GM18511 (cell line): ENCODE results near the gene NCOA3.
"Not testable (repeated sequence)": the region's sequence is repeated elsewhere in the genome, so short reads cannot be mapped to it uniquely, and the experiment has no call there.

ENCODE experiments used
- ATAC-seq: cut with Tn5 transposase; IDR thresholded peaks from one replicate; pipeline ENCODE4 v1.9.1; 2021; ENCODE audit warnings: mild to moderate bottlenecking, moderate library complexity; ENCODE audit not compliant: unreplicated experiment

Gene NCOA3

DNA sequence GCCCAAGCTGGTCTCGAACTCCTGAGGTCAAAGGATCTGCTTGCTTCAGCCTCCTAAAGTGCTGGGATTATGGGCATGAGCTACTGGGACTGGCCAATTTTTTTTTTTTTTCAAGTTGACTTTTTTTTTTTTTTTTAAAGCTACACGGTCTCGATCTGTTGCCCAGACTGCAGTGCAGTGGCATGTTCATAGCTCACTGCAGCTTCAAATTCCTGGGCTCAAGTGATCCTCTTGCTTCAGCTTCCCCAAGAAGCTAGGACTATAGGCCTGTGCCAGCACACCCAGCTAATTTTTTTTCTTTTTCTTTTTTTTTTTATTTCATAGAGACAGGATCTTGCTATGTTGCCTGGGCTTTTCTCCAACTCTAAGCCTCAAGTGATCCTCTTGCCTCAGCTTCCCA, 59.5 kb downstream of the NCOA3 start:
- no peak for ATAC-seq

DNA sequence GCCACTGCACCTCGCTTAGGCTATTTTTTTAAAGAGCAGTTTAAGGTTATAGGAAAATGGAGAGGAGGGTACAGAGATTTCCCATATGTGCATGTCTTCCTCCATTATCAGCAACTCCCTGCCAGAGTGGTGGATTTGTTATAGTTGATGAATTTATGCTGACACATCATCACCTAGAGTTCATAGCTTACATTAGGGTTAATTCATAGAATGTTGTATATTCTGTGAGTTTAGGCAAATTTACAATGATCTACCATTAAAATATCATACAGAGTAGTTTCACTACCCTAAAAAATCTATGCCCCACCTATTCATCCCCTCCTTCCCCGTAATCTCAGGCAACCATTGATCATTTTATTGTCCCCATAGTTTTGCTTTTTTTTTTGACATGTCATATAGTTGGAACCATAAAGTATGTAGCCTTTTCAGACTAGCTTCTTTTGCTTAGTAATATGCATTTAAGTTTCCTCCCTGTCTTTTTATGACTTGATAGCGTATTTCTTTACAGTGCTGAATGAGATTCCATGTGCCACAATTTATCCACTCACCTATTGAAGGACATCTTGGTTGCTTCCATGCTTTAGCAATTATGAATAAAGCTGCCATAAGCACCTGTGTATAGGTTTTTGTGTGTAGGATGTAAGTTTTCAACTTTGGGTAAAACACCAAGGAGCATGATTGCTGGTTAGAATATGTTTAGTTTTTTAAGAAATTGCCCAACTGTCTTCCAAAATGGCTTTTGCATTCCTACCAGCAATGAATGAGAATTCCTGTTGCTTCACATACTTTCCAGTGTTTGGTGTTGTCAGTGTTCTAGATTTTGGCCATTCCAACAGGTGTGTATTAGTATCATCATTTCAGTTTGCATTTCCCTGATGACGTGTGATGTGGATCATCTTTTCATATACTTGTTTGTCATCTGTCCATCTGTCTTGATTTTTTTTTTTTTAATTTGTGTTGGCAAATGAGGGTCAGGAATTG, 60.2 kb downstream of the NCOA3 start:
- no peak for ATAC-seq

DNA sequence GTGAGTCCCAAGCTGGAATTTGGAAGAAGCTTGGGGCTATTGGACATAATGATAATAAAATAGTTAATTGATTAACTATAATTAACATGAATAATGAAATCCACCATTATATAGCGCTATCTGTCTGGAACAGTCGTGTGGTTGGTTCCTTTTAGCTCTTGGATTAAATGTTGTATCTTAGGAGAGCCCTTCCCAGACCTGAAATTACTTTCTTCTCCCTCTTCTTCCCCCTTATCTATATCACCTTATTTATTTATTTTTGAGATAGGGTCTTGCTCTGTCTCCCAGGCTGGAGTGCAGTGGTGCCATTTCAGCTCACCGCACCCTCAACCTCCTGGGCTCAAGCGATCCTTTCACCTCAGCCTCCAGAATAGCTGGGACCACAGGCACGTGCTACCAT, 64.6 kb downstream of the NCOA3 start:
- no peak for ATAC-seq

DNA sequence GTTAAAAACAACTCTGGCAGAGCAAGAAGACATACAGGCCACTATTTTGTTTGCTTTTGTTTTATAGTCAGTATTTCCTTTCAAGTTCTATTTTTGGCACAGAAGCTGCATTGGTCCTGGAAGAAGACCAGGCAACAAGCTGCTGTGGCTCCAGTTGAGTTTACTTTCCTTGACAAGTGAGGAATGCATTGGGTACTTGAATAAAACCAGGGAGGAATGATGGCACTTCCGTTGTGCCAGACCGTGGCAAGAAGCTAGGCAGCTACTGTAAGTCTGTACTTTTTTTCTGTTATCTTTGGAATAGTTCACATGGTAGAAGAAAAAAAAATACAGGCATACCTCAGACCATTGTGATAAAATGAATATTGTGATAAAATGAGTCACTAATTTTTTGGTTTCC, 66.3 kb downstream of the NCOA3 start:
- ATAC-seq: no peak

DNA sequence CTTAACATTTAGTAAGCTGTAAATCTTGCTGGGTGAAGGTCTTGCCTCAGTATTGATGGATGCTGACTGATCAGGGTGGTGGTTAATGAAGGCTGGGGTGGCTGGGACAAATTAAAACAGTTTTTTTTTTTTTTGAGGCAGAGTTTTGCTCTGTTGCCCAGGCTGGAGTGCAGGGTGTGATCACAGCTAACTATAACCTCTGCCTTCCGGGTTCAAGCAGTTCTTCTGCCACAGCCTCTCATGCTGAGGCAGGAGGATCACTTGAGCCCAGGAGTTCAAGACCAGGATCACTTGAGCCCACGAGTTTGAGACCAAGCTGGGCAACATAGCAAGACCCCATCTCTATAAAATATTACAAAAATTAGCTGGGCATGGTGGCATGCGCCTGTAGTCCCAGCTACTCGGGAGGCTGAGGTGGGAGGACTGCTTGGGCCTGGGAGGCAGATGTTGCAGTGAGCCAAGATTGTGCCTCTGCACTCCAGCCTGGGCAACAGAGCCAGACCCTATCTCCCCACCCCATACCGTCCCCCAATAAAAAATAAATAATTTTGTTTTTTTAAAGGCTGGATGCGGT, 67.2 kb downstream of the NCOA3 start:
- no peak for ATAC-seq

DNA sequence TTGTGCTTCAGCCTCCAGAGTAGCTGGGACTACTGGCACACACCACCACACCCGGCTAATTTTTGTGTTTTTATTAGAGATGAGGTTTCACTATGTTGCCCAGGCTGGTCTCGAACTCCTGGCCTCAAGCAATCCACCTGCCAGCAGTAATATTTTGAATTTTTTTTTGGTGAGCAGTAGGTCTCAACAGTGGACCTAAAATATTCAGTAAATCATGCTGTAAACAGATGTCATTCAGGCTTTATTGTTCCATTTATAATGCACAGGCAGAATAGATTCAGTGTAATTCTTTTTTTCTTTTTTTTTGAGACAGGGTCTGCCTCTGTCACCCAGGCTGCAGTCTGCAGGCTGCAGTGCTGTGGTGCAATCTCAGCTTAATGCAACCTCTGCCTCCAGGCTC, 69.7 kb downstream of the NCOA3 start:
- ATAC-seq: no peak

DNA sequence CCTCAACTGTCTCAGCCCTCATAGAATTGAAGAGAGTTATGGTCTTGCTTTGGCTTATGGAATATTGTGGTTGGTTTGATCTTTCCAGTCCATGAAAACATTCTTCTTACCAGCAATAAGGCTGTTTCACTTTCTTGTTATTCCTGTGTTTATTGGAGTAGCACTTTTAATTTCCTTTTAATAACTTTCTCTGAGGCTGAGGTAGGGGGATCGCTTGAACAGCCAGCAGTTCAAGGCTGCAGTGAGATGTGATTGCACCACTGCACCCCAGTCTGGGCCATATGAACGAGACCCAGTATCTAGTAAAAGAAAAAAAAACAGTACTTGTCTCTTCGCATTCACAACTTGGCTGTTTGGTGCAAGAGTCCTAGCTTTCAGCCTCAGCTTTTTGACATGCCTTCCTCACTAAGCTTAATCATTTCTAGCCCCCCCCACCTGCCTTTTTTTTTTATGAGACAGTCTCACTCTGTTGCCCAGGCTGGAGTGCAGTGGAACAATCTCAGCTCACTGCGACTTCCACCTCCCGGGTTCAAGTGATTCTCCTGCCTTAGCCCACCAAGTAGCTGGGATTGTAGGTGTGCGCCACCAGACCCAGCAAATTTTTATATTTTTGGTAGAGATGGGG, 70.5 kb downstream of the NCOA3 start:
- no peak for ATAC-seq

DNA sequence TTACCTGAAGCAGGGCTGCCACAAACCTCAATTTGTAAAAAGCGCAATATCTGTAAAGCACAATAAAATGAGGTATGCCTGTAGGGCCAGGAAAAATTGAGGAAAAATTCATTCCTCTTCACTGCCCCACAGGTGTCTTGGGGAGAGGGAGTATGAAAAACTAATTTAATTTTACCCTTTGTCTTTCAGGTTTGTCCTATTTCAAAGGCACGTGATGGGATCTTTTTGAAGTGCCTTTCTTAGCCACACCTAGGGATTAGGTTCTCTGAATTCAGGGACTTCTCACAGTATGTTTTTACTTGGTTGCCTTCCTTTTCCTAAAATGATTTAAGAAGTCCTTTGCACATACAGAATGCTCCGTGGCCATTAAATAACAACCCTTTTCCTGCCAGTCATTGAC, 71.9 kb downstream of the NCOA3 start:
- ATAC-seq: no peak

DNA sequence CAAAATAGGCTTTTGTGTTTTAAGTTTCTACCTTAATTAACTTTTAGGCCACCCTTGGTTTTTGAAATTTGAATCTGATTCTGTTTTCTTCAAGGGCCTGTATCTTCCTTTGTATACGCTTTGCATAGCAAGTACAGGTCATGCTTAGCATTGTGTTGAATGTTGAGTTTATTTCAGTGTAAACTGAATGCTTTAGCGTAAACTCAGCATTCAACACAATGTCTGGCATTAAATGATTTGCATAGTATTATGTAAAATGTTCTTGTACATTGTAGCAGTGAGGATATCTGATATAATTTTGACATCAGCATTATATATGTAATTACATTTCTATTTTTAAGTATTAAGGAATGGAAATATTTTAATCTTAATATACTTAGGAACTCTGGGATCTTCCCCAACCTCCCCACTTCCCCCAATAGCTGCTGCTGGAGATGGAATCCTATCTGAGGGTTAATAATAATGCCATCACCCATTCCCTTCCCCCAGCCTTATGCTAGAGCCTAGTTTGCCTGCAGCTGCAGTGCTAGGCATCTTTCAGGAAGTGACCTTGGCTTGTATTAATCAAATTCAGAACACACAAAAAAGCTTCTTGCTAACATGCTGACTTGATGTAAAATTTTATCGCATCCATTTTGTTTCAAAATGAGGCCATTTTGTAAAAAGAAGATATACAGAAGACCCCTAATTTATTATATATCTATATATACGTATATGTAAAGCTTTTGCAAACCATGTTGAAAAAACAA, 73.1 kb downstream of the NCOA3 start:
- no peak for ATAC-seq

DNA sequence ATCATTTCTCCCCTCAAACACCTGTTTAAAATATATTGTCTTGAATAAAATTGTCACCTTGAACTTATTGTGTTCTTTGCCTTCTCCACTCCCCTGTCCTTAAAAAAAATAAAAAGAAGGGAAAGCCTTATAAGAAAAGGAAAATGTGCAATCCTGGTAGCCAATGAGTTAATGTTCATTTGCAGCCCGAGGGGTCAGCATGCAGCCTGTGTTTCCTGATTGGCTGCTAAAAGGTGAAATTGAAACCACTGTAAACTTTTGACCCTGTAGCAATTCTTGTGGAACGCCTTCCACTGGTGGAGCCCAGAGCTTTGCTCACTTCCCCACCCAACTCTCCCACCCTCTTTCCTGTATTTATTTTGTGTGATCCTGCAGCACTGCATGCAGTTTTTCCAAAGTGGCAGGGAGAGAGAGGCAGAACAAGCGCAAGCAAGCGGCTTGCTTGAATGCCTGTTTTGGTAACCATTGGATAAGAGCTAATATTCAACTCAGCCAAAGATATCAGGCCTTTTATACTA, 74.9 kb downstream of the NCOA3 start:
- ATAC-seq: peak; percentile 76

DNA sequence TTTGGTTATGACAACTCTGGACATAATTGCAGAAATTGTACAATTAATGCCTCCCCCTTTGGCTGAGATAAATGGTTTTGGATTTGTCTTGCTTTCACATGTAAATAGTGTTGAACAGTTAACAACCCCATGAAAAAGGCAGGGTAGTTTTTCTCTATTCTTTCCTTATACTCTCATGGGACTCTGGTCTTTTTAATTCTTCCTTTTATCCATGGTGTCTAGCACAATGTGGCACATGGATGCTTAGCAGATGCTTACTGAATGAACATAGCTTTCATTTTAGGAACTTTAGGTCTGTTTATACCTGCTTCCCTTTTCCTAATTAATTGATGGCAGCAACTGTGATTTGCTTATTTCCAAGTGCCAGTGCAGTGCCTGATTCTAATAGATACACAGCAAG, 75.6 kb downstream of the NCOA3 start:
- ATAC-seq: no peak

DNA sequence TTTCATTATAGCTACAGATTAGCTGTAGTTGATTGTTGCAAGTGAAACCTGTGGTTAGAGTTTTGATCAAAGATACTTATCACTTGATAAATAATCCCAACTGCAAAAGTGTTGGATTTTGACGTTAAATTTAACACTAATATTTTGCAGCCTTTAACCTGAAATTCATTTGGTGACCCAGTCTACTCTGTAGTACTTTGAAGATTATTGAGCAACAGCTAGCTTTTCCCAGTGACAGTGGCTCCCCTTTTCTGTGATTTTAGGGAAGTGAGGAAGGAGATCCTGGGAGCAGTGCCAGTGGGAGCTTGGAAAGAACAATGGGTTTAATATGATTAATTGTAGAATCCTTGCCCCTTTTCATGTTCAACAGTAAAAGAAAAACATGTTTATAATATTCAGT, 76.9 kb downstream of the NCOA3 start:
- ATAC-seq: no peak

DNA sequence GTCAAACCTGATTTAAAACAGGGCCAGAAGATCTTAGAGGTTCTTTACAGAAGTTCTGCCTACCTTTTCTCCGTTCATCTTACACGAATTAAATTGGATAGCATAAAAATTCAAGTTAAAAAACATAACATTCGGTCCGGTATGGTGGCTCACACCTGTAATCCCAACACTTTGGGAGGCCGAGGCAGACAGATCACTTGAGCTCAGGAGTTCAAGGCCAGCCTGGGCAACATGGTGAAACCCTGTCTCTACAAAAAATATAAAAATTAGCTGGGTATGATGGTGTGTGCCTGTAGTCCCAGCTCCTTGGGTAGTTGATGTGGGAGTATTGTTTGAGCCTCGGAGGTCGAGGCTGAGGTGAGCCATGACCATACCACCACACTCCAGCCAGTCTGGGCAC, 79.0 kb downstream of the NCOA3 start:
- not testable (repeated sequence) for ATAC-seq

DNA sequence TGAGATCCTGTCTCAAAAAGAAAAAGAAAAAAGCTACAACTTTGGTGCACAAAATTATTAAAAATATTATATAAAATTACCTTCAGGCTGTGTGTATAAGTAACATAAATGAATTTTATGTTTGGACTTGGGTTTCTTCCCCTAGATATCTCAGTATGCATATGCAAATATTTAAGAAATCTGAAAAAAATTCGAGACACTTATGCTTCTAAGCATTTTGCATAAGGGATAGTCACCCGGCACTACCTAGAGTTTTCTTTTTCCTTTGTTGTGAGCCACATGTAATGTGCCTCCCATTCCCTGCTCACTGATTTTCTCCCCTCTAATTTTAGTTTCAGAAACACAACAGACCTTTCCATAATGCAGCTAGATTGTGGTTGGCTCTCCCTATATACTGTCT, 79.4 kb downstream of the NCOA3 start:
- no peak for ATAC-seq

DNA sequence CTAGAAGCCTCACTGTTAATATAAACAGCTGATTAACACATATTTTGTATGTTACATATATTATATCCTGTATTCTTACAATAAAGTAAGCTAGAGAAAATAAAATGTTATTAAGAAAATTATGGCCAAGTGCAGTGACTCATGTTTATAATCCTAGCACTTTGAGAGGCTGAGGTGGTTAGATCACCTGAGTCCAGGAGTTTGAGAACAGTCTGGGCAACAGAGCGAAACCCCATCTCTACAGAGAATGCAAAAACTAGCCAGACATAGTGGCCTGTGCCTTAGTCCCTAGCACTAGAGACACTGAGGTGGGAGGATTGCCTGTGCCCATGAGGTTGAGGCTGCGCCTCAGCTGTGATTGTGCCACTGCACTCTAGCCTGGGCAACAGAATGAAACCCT, 81.9 kb downstream of the NCOA3 start:
- ATAC-seq: no peak

DNA sequence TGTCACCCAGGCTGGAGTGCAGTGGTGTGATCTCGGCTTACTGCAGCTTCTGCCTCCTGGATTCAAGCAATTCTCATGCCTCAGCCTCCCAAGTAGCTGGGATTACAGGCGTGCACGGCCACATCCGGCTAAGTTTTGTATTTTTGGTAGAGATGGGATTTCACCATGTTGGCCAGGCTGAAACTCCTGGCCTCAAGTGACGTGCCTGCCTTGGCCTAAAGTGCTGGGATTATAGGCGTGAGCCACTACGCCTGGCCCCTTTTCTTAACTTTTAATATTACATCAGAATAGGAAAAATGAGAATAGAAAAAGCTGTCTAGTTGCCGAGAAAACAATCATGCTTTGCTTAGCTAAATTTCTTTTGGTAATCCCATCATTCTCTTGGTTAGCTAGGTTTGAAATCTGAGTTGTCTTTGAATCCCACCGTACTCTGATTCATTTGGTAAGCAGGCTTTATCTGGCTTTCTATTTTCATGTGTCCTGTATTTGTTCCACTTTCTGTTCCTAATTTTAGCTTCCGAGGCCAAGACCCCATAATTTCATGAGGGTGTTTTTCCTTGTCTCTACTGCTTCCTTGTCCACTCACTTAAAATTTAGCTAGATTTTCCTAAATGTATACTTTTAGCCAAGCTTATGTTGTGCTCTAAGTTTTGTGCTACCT, 83.5 kb downstream of the NCOA3 start:
- no peak for ATAC-seq

DNA sequence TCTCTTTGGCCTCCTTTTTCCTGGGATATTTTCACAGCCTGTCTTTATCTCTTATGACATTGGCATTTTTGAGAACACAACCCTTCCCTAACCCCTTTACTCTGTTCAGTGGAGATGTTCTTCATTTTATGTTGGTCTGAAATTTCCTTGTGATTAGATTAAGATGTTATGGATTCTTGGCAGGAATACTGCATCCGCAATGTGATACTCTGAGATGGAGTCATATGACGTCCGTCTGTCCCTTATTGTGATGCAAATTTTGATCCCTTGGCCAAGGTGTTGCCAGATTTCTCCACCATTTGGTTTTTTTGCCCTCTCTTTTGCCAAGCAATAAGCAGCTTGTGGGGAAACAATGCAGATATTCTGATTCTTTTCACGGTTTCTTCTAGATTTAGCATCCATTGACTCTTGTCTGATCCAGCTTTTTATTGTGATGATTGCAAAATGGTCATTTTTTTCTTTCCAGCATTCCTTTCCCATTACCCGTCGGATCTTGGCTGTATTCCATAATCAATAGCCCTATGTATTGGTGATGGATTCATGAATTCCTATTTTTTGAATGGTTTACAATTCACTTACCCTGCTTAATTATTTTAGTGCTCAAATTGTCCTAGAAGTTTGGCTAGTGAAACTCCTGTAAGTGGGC, 85.1 kb downstream of the NCOA3 start:
- ATAC-seq: no peak

DNA sequence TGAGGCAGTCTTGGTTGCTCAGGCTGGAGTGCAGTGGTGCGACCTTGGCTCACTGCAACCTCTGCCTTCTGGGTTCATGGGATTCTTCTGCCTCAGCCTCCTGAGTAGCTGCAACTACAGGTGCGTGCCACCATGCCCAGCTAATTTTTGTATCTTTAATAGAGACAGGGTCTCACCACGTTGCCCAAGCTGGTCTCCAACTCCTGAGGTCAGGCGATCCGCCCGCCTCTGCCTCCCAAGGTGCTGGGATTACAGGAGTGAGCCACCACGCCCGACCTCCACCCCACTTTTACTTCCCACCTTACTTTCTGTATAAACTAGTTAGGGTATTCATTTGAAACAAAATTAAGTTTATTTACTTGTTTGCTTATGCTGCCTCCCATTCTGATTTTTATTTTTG, 86.5 kb downstream of the NCOA3 start:
- ATAC-seq: no peak

DNA sequence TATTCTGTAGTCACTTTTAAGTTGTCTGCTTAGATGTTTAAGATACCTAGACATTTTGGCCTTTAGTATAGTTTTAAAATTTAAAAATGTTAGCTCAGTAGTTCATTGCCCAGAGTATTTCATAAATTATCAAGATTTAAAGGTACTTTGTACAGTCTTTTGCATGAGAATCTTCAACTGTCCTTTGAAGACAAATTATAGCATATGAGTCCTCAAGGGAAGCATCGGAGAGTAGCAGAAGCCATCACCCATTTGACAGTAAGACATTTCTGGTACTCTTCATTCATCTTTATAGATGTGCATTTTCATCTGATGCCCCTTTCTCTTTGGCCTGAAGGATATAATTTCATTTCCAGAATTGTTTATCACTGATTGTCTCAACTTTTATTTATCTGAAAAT, 89.5 kb downstream of the NCOA3 start:
- ATAC-seq: no peak

DNA sequence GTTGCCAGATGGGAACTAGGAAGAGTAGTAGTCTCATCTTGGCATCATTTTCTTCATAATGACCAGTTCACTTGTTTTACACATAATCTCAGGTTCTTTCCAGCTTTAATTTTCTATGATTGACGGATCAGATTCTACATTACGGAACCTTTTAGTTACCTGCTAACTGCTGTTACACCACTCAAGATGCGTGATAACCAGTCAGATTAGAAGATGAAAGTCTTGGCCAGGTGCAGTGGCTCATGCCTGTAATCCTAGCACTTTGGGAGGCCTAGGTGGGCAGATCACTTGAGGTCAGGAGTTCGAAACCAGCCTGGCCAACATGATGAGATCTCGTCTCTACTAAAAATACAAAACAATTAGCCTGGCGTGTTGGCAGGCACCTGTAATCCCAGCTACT, 92.5 kb downstream of the NCOA3 start:
- ATAC-seq: no peak
